Measurements from ENCODE around the gene NUTM1. TPM values are rescaled to one million over a fixed set of nuclear protein-coding genes. Genes with fewer than 3 reads are reported as not detected.

Gene NUTM1, protein sequence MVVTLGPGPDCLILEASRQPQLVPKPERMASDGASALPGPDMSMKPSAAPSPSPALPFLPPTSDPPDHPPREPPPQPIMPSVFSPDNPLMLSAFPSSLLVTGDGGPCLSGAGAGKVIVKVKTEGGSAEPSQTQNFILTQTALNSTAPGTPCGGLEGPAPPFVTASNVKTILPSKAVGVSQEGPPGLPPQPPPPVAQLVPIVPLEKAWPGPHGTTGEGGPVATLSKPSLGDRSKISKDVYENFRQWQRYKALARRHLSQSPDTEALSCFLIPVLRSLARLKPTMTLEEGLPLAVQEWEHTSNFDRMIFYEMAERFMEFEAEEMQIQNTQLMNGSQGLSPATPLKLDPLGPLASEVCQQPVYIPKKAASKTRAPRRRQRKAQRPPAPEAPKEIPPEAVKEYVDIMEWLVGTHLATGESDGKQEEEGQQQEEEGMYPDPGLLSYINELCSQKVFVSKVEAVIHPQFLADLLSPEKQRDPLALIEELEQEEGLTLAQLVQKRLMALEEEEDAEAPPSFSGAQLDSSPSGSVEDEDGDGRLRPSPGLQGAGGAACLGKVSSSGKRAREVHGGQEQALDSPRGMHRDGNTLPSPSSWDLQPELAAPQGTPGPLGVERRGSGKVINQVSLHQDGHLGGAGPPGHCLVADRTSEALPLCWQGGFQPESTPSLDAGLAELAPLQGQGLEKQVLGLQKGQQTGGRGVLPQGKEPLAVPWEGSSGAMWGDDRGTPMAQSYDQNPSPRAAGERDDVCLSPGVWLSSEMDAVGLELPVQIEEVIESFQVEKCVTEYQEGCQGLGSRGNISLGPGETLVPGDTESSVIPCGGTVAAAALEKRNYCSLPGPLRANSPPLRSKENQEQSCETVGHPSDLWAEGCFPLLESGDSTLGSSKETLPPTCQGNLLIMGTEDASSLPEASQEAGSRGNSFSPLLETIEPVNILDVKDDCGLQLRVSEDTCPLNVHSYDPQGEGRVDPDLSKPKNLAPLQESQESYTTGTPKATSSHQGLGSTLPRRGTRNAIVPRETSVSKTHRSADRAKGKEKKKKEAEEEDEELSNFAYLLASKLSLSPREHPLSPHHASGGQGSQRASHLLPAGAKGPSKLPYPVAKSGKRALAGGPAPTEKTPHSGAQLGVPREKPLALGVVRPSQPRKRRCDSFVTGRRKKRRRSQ
- total RNA-seq (not detected), polyA plus RNA-seq (ENCODE audit: insufficient read length in 2 of 2) (under 1 TPM in 1 of 2 donors, not detected in 1; 0.06 TPM)
- long read RNA-seq, donor 1: 0 reads
- long read RNA-seq, donor 2: 0 reads
- long read RNA-seq, donor 3: 0 reads
- long read RNA-seq, donor 4, partial matches to known transcripts: 0 of 7 reads
- long read RNA-seq, donor 4, other reads (novel, unspliced or antisense): 7 of 7 reads

DNA sequence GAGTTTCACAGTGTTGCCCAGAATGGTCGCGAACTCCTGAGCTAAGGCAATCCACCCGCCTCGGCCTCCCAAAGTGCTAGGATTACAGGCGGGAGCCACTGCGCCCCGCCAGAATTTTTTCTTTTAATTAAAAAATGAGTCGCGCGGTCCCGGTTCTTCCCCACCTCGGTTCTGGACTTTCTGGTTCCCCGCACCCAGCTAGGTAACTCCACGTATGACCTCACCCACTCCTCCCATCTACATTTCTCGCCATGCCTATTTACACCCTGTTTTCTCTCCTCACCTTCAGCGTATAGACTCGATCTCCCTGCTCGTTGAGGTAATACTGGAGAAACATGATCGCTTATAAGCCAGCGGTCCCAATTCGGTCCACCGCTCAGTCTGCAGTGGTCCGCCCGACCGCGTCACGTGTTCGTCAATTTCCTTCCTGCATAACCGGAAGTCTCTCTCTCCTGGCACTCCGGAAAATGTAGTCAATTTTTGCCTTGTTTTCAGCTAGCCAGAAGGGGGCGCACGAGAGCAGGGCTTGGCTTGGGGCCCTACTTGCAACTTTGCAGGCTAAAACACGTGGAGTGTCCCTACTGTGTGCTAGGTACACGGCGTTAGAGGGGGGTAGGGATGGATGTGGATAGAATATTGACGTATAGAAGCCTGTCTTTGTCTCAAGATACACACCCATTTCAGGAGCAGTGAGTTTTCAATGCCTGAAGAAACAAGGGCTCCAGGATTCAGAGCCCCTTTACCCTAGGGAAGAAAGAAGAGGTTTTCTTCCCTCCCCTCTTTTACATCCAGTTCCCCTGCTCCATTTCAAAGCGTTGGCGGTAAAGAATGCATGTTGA lies at the start of gene NUTM1, which contains the start of gene NOP10:
Gene NUTM1, plus strand, starts transcription at position 579 of the 839 bp plus-strand sequence. CDS start 382 bp downstream, outside the sequence.
Gene NOP10, minus strand, starts transcription at position 400 of the 839 bp plus-strand sequence. Its CDS starts 63 bp downstream, at position 337.
- H3K4me1 ChIP-seq (ENCODE audit: control insufficient read depth, insufficient read depth, low read length): peaks cover 15% of the 10 kb centered on the region
- H3K9me3 ChIP-seq (ENCODE audit: control insufficient read depth, insufficient read depth, low read length): no peaks in the 10 kb centered on the region
- H3K27ac ChIP-seq (ENCODE audit: low read depth, low read length): peak within 1 kb of the TSS; percentile 87
- peak; percentile 74 to 97 (median 81) for DNase-seq (ENCODE audit: low read depth in 4 of 6, low spot score in 6 of 6)
- peaks cover 11% of the 10 kb centered on the region for H3K36me3 ChIP-seq (ENCODE audit: control insufficient read depth, insufficient read depth, low read length)
- no peaks in the 10 kb centered on the region for H3K27me3 ChIP-seq (ENCODE audit: control insufficient read depth, insufficient read depth, low read length)
- 0% methylated on average over 33 of the region's 38 CpGs for WGBS (ENCODE audit: insufficient coverage)
- H3K4me3 ChIP-seq (ENCODE audit: low read depth, low read length): peak within 1 kb of the TSS; percentile 74

DNA sequence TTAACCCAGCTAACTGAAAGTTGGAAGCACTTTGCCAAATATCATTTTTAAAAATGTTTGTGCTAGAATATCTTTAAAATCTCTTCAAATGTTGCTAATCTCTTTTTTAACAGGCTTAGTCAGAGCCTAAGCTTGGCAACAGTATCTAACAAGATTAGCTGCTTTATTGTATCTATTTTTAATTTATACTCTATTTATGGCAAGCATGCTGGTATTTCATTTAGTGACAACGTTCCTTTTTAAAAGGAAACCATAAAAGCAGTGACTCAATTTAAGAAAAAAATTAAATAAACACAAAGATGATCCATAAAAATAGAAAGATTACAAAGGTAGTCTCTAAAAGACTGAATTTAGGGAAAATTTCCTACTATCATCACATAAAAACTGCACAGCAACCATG lies 46.1 kb upstream of the NUTM1 start:
- WGBS (ENCODE audit: insufficient coverage): no CpG with 5 or more reads among the region's 1 CpG
- no peak for DNase-seq (ENCODE audit: low read depth in 4 of 6, low spot score in 6 of 6)
- no peak overlapping the region for H3K4me3 ChIP-seq (ENCODE audit: low read depth, low read length)
- no peaks in the 10 kb centered on the region for H3K9me3 ChIP-seq (ENCODE audit: control insufficient read depth, insufficient read depth, low read length)
- no peaks in the 10 kb centered on the region for H3K4me1 ChIP-seq (ENCODE audit: control insufficient read depth, insufficient read depth, low read length)
- H3K27ac ChIP-seq (ENCODE audit: low read depth, low read length): no peak overlapping the region
- H3K36me3 ChIP-seq (ENCODE audit: control insufficient read depth, insufficient read depth, low read length): peaks cover 3% of the 10 kb centered on the region
- no peaks in the 10 kb centered on the region for H3K27me3 ChIP-seq (ENCODE audit: control insufficient read depth, insufficient read depth, low read length)

DNA sequence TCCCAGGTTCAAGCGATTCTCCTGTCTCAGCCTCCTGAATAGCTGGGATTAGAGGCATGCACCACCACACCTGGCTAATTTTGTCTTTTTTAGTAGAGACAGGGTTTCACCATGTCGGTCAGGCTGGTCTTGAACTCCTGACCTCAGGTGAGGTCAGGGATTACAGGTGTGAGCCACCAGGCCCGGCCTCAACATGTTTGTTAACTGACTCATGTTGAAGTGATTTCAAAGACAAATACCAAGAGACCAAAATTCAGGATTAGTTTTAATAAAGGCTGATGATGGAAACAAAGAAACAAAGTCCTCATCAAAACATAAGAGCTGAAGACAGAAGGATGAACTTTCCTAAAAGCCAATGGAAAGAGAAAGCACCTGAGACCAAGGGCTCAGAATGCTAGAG lies 42.1 kb upstream of the NUTM1 start:
- no peak overlapping the region for H3K4me3 ChIP-seq (ENCODE audit: low read depth, low read length)
- DNase-seq (ENCODE audit: low read depth in 4 of 6, low spot score in 6 of 6): no peak
- no peak overlapping the region for H3K27ac ChIP-seq (ENCODE audit: low read depth, low read length)
- no CpG with 5 or more reads among the region's 3 CpGs for WGBS (ENCODE audit: insufficient coverage)
- no peaks in the 10 kb centered on the region for H3K27me3 ChIP-seq (ENCODE audit: control insufficient read depth, insufficient read depth, low read length)
- no peaks in the 10 kb centered on the region for H3K36me3 ChIP-seq (ENCODE audit: control insufficient read depth, insufficient read depth, low read length)
- no peaks in the 10 kb centered on the region for H3K4me1 ChIP-seq (ENCODE audit: control insufficient read depth, insufficient read depth, low read length)
- no peaks in the 10 kb centered on the region for H3K9me3 ChIP-seq (ENCODE audit: control insufficient read depth, insufficient read depth, low read length)

DNA sequence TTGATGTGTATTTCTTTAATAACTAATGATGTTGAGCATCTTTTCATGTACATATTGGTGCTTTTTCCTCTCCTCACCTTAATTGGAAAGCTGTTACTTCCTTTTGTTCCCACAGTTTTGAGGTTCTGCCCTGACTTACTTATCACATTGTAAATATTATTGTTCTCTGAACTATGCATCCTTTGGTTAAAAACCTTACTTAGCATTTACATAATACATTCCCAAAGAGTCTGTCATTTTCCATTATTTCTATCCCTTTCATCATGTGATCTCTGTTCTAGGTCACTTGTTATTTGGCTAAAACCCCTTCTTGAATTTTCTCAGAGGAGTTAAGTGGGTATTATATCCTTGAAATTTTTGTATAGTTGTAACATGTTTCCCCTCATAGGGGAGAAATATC lies 38.5 kb upstream of the NUTM1 start:
- no peak for DNase-seq (ENCODE audit: low read depth in 4 of 6, low spot score in 6 of 6)
- Histone ChIP-seq H3K27ac (ENCODE audit: low read depth, low read length) (no peak overlapping the region), H3K27me3 (ENCODE audit: control insufficient read depth, insufficient read depth, low read length) (no peaks in the 10 kb centered on the region), H3K4me1 (ENCODE audit: control insufficient read depth, insufficient read depth, low read length) (no peaks in the 10 kb centered on the region), H3K9me3 (ENCODE audit: control insufficient read depth, insufficient read depth, low read length) (no peaks in the 10 kb centered on the region), H3K4me3 (ENCODE audit: low read depth, low read length) (no peak overlapping the region), H3K36me3 (ENCODE audit: control insufficient read depth, insufficient read depth, low read length) (no peaks in the 10 kb centered on the region)

DNA sequence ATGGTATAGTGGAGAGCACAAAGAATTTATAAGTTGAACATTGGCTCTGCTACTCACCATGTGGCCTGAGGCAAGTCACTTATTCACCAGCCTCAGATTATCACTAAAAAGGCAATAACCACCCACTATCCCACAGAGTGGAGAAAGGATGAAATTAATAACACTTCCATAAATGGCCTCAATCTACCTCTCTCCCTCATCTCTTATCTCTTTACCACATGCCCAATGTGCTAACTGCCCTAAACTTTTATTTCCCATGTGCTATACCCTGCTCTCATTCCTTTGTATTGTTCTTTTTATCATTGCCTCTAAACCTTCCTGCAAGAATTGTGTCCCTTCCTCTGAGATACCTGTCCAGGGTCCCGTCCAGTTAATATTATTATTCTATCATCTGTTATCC lies 31.6 kb upstream of the NUTM1 start:
- Histone ChIP-seq H3K36me3 (ENCODE audit: control insufficient read depth, insufficient read depth, low read length) (no peaks in the 10 kb centered on the region), H3K27me3 (ENCODE audit: control insufficient read depth, insufficient read depth, low read length) (no peaks in the 10 kb centered on the region), H3K9me3 (ENCODE audit: control insufficient read depth, insufficient read depth, low read length) (no peaks in the 10 kb centered on the region), H3K4me1 (ENCODE audit: control insufficient read depth, insufficient read depth, low read length) (no peaks in the 10 kb centered on the region), H3K4me3 (ENCODE audit: low read depth, low read length) (no peak overlapping the region), H3K27ac (ENCODE audit: low read depth, low read length) (no peak overlapping the region)
- DNase-seq (ENCODE audit: low read depth in 4 of 6, low spot score in 6 of 6): no peak
- no CpG with 5 or more reads among the region's 1 CpG for WGBS (ENCODE audit: insufficient coverage)

DNA sequence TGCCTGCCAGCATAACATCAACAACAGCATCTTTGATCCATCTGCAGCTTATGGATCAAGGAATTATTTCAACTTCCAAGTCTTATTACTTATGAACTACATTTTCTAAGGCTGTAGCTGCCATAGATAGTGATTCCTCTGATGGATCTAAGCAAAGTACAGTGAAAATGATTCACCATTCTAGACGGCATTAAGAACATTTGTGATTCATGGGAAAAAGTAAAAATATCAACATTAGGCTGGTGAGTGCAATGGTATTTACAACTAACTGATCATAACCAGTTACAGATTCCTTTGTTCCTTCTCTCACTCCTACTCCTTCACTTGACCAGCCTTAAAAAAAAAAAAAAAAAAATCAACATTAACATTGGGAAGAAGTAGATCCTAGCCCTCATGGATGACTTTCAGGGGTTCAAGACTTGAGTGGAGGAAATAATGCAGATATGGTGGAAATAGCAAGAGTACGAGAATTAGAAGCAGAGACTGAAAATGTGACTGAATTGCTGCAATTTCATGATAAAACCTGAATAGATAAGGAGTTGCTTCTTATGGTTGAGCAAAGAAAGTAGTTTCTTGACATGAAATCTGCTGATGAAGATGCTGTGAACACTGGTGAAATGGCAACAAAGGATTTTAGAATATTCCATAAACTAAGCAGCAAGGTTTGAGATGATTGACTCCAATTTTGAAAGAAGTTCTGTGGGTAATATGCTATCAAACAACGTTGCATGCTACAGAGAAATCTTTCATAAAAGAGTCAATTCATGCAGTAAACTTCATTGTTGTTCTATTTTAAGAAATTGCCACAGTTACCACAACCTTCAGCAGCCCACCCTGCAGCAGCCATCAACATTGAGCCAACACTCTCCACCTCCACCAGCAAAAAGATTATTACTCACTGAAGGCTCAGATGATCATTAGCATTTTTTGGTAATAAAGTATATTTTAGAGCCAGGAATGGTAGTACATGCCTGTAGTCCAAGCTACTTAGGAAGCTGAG lies 28.3 kb upstream of the NUTM1 start:
- WGBS (ENCODE audit: insufficient coverage): 100% methylated on average over 1 of the region's 3 CpGs
- no peaks in the 10 kb centered on the region for H3K4me1 ChIP-seq (ENCODE audit: control insufficient read depth, insufficient read depth, low read length)
- no peaks in the 10 kb centered on the region for H3K27me3 ChIP-seq (ENCODE audit: control insufficient read depth, insufficient read depth, low read length)
- DNase-seq (ENCODE audit: low read depth in 4 of 6, low spot score in 6 of 6): no peak
- no peak overlapping the region for H3K27ac ChIP-seq (ENCODE audit: low read depth, low read length)
- no peak overlapping the region for H3K4me3 ChIP-seq (ENCODE audit: low read depth, low read length)
- no peaks in the 10 kb centered on the region for H3K36me3 ChIP-seq (ENCODE audit: control insufficient read depth, insufficient read depth, low read length)
- H3K9me3 ChIP-seq (ENCODE audit: control insufficient read depth, insufficient read depth, low read length): no peaks in the 10 kb centered on the region

DNA sequence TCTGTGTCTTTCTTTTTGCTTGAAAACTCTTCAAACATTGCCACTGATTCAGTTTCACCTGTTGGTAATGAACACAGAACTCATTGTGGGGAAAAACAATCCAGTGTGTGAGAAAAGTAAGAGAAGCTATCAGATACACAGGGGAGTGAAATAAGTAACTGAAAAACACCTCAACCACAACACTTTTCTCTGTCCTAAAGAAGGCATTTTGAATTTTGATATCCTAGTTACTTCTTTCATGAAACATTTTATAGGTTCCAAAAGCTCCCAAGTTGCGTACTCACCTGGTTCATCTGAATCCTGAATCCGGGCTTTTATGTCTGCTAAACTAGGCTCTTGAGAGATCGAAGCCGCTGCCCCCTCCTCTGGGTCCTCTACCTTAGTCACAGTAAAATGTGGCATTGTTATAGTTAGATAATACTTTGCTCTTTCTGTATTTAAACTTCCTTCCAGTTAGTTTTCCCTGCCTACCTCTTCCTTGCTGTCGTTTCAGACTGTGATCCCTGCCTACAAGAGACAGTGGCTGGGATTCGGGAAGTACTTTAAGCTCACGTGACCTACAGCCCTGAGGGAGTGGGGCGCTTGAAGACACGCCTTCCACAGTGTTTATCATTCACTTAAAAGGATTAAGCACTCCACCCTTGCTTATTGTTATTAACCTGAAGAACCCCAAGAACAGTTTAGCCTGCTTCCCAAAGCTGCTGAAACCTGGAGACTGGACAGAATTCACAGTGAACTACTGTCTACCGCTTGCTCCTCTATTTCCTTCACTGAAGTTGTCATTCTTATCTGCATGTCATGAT lies 24.6 kb upstream of the NUTM1 start:
- no peaks in the 10 kb centered on the region for H3K9me3 ChIP-seq (ENCODE audit: control insufficient read depth, insufficient read depth, low read length)
- peak in 2 of 6 donors; percentile 31 to 40 for DNase-seq (ENCODE audit: low read depth in 4 of 6, low spot score in 6 of 6)
- H3K4me1 ChIP-seq (ENCODE audit: control insufficient read depth, insufficient read depth, low read length): no peaks in the 10 kb centered on the region
- 44% methylated on average over 2 of the region's 10 CpGs for WGBS (ENCODE audit: insufficient coverage)
- H3K4me3 ChIP-seq (ENCODE audit: low read depth, low read length): peak overlapping the region; percentile 23
- H3K27me3 ChIP-seq (ENCODE audit: control insufficient read depth, insufficient read depth, low read length): no peaks in the 10 kb centered on the region
- no peak overlapping the region for H3K27ac ChIP-seq (ENCODE audit: low read depth, low read length)
- H3K36me3 ChIP-seq (ENCODE audit: control insufficient read depth, insufficient read depth, low read length): no peaks in the 10 kb centered on the region

Data from spinal cord (tissue), 10 donors.